GM12873 (cell line): Measurements from ENCODE around the gene GSTA4.

ENCODE experiments used
- CTCF ChIP-seq: IDR thresholded peaks from 2 replicates; pipeline ENCODE4 v1.5.1; 2012; ENCODE audit warnings: low read depth, mild to moderate bottlenecking, moderate library complexity, low read length, control low read depth; ENCODE audit not compliant: insufficient read depth; ENCODE audit errors: missing control alignments

Gene GSTA4

GRCh38 chr6:52931351-52931750 is 63.7 kb downstream of the GSTA4 start:
- no peak for TF ChIP-seq CTCF

DNA sequence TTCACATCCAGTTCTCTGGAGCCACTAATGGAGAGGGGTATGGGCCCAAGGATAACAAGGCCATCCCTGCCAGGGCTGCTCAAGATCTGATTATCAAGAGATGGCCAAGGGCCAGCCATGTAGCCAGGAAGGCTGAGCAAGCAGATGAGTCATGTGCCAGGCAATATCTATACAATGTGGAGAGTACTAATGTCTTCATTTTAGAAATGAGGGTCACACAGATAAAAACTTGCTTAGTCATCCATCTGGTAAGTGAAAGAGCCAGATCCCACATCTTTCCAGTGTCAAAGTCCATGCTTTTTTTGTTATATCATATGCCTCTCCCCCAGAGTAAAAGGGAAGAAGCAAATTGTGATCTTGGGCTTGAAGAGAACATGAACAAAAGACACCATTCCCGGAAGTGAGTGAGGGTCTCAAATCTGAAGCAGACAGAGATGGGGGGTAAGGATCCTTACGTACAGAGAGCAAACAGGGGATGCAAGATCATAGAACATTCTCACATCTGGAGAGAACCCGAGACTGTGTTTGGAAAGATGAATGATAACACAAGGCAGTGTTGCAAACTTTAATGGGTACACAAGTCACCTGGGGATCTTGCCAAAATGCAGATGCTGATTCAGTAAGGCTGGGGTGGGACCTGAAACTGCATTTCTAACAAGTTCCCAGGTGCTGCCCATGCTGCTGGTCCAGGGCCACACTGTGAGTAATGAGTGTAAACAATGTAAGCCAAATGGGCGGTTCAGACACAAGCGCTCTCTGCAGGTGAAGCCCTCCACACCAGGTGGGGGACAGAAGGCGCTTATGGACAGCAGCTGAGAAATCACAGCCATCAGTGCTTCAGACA is 65.5 kb downstream of the GSTA4 start:
- no peak for TF ChIP-seq CTCF
